ENCODE measurements around the gene OR2V2.
A peak's percentile ranks its signal among the peaks of the same experiment; 100 is the strongest.

OR2V2 gene

DNA sequence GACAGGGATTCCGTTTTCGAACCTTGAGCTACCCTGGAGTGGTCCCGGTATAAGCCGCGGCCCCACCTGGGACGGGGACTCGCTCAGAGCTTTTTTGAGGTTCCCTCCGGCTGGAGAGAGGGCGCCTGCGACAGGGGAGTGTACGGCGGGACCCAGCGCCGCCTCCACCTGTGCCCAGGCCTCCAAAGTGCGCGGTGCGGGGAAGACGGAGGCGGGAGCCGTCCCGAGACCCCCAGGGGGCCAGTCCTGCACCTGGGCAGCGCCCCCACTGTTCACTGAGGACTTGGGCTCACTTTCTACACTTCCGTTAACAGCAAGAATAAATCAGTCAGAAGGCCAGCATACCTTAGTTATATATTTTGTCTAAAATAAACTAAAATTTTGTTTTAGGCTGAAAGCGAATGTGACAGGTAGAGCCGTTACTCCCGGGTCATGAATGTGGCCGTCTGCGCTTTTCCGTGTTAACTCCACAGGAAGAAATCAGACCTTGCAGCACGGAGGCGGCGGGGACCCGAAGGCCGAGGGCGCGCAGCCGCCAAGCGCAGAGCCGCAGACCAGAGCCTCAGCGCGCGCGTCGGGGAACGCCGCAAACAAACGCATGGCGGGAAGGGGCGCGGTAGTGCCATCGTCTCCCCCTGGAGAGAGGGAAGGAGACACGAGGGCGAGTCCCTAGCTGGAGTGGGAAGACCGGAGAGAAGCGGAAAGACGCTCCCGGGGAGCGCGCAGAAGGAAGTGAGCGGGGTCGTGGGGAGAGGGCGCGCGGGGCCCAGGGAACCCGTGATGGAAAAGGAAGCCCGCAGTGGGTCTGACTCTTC lies 43.5 kb downstream of the OR2V2 start:
- peak; percentile 56 for DNase-seq (ENCODE audit: low read depth)

DNA sequence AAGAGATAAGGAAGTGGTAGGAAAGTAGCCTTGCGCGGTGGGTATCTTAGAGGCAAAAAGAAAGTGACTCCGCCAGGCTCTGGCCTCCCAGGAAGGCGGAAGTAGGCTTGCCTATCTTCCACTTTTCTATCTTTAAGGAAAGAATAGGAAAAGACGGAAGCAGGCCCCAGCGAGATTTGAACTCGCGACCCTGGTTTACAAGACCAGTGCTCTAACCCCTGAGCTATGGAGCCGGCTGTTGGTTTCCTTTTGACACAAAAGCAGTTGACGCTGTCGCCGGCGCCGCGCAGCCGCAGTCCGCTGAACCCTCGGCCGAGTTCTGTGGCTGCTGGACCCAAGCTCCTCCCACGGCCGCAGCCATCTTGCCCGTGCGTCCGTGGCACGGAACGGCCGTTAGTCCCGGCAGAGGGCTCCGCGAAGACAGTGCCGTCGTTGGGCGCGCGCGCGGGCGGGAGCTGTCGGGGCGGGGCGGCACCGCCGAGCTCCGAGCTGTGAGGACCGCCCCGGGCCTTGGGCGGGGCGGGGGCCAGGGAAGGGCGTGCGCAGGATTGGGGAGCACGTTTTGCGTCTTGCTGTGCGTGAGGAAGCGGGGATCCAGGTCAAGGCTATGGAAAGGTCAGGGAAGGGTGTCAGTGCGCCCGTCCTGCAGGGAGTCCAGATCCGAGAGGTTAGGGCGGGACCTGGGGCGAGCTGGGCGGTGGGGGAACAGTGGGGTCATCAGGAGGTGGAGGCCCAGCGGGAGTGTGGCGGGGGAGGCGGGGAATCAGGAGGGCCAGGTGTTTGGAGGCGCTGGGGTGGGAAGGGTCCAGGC lies 44.3 kb downstream of the OR2V2 start:
- DNase-seq (ENCODE audit: low read depth) = peak; percentile 96

DNA sequence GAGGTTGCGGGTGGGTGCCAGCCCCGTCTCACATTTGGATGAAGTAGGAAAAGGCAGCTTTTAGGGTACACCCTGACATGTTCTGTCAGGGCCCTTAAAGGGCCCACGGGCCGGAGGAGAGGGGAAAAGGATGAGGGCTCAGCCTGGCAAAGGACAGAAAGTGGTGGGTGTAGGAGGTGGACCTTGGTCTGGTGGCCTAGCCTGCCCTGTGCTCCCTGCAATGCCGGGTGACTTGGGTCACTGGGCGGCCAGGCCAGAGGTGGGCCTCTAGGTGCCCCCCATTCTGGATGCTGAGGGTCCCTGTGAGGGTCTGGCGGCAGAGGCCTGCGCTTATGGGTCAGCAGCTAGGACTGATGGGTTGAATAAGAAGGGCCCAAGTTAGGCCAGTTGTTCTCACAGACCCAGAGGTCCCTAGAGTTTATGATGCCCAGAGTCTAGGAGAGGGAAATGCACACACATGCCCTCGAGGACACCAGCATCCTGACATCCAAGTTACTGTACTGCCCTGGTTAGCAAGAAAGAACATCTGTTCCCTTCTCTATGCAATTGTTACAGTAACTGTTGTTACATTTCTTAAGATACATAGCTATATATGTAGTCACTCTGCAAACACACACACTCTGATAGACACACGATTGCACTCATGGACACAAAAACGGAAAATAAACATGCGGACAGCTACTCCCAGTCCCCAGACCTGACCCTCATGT lies 45.1 kb downstream of the OR2V2 start:
- DNase-seq (ENCODE audit: low read depth) = no peak

DNA sequence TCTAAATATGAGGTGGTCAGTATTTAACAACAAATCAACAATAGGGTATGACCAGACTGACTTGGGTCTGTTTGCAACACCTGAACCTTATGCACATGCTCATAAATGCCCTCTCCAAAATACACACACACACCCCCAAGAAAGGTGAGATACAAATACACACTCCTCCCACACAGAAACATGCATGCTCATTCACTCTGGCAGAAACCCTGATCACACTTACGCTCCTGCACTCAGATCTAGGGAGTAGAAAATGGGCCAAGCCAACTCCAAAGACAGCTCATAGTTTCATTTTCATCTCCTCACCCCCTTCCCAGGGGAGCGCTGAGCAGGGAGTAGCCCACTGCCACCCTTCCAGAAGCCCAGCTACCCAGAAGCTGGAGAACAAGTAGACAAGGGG lies 46.3 kb downstream of the OR2V2 start:
- DNase-seq (ENCODE audit: low read depth) = no peak

DNA sequence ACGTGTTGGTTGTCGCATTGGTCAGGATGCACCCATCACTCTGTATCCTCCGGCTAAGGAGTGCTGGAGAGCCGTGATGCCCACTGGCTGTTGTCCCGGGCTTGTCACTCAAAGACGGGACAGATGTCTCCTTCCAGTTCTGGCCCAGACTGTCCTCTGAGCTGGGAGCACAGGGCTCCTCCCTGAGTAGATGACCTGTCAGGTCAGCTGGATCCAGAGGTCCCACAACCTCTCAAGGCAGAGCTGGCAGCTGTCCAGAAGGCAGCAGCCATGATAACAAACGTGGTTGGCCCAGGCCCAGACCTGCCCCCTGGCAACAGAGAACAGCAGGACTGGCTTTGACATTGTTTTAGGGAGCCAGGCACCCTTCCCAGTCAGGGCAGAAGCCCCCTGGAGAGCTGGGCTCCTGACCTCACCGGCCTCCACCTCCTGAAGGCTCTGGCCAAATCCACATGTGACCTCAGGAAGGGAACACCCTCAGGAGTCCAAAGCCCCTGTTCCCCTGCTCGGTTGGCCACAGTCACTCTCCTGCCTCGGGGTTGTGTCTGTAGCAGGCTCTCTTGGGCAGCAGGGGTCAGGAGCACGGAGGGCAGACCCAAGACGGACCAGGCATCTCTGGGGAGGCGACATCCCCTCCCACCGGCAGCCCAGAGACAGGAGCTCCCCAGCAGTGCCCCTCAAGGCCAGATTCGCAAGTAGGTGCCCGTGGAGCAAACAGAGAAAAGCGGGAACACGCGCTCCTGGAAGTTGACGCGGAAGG lies 47.3 kb downstream of the OR2V2 start:
- DNase-seq (ENCODE audit: low read depth) = no peak

DNA sequence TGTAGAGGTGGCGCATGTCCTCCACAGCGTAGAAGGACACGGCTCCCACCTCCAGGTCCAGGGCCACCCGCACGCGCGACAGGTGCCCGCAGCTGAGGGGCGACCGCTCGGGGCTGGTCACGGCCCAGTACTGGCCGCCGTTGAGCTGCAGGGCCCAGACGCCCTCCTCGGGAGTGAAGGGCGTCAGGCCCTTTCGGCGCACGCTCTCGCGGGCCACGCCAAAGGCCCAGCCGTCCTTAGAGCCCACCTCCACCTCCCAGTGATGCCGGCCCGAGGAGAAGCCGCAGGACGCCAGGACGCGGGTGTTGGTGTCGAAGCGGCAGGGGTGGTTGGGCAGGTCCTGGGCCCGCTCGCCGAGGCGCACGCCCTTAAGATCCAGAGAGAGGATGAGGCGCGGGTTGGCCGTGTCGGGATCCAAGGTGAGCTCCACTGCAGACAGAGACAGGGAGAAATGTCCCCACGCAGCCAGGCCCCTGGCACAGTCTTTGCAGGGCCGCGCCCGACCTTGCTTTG lies 47.9 kb downstream of the OR2V2 start:
- no peak for DNase-seq (ENCODE audit: low read depth)

DNA sequence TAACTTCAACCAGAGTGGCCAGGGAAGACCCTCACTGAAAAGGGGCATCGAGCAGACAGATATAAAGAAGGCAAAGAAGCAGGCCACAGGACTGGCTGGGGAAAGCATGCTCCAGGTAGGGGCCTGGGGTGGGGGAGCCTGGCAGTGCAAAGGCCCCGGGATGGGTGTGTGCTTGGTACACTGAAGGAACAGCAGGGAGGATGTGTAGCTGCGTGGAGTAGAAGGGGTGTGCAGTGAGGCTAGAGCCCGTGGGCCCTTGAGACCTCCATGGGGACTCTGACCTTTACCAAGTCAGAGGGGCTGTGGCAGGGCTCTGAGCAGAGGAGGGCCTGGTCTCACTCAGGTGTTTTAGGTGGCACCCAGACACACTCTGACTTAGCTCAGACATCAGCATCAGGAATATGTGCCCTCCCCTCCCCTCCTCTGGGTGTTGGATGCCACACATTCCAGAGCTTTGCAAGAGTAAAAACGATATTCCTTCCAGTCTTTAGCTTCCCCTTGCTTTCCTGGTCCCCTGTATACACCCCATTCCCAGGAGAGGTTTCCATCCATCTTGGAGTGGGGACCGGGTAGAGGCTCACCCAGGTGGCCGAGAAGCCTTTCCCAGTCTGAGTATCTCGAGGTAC lies 50.1 kb downstream of the OR2V2 start:
- no peak for DNase-seq (ENCODE audit: low read depth)

DNA sequence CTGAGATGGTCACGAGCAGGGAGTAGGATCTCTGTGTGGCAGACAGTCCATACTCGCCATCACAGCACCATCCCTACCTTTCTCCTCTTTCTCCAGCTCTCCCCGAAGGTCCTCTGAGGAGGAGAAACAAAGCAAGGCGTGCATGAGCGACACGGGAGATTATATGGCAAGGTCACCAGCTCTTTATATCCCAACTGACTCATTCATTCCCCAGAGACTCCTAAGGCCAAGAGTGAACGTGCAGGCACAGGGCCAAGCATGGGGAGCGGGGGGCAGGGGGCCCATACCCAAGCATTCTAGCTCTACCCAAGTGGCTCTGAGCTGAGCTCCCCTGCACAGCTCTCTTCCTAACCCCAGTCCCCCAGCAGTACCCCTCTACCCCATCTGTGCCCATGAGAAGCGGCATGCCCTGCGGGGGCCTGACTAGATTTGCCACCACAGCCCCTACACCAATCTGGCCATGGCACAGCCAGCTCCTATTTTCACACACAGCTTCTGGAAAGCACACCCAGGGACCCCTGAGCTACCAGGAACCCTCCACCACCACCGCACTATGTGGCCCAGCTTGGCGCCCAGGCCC lies 50.8 kb downstream of the OR2V2 start:
- no peak for DNase-seq (ENCODE audit: low read depth)

DNA sequence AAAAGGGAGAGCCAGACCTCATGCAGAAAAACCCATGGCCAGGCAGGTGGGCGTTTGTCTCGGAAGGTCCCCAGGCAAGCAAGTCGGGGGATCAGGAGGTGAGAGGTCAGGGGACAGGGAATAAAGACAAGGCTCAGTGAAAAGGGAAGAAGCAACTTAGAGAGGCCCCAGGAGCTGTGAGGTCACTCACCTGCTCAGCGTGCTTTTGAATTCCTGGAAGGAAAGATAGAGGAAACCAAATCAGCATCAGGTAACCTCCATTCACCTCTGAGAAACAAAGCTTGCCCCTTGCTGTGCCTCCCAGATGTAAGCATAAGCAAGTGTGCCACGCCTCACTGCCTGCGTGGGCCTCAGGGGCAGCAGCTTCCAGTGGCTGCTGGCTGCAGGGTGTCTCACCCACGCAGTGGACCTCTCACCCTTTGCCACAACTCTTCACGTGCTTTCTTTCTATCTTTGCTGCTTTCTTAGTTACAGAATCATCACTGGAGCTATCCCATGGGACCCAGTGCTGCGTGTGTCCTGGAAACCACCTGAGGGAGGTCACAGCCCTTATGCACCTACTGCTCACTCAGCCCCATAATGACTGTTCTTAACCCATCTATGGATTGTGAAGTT lies 51.6 kb downstream of the OR2V2 start:
- no peak for DNase-seq (ENCODE audit: low read depth)

DNA sequence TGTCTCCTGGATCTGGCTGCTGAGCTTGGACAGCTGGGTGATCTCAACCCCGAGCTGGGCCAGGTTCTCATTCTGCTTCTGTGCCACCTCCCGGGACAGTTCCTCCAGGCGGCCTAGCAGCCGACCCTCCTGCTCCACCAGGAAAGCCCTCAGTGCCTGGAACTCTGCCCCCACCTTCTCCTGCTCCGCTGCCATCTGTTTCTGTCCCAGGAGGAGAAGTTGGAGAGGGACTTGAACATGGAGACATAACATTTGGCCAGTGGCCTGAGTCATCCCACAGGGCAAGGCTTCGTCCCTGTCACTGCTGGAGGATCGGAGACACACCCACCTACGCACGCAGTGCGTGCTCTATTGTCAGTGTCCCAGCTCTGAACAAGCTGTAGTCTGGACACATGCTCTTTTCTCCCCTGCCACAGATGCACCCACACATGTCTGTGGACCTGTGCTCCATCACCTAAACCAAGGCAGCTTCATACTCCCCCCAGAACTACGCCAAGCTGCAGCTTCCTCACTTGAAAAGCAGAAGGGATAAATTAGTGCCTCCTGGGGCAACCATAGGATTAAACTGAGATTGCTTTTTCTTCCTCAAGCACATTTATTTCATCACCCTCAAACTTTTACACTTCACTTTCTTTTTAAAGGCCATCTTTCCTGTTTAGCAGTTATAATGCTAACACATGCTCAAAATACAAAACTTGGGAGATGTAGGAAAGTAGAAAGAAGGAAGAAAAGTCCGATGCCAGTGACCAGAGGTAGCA lies 52.7 kb downstream of the OR2V2 start:
- no peak for DNase-seq (ENCODE audit: low read depth)

DNA sequence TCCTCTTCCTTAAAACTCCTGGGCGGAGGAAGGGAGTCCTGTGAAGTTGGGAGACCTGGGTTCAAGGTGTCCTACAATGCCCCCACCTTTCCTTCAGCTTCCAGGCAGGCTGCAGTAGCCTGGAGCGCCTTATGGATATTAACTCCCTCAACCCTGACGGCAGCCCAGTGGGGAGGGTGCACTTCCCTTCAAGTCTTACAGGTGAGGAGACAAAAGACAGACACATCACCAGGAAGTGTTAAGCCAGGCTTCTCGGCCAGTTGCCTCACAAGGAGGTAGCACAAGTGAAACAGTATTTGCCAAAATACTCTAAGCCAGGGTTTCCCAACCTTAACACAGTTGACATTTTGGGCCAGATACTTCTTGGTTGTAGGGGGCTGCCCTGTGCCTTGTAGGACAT lies 53.4 kb downstream of the OR2V2 start:
- DNase-seq (ENCODE audit: low read depth) = no peak

DNA sequence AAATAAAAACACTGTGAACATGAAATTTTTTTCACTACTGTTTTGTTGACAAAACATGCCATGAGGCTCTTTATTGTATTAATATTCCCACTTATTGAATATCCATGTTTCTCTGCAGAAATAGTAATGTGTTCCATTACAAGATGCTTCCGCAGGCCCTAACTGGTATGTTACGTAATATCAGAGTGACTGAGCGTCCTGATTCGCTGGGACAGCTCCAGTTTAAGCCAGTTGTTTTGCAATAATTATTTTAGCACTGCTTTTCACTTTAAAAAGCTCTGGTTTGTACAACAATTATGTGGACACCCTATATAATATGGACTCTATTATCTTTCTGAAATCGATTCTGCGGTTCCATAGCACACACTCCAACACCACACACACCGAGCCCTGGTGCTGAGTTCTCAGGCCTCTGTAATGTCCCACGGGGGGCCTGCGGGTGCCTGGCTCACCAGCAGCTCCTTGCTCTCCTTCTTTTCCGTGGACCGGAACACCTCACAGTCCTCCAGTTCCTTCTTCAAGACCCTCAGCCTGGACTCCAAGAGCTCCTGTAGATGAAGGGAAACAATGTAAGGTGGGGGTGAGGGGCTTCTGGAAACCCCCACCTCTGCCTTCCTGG lies 55.8 kb downstream of the OR2V2 start:
- DNase-seq (ENCODE audit: low read depth) = no peak

DNA sequence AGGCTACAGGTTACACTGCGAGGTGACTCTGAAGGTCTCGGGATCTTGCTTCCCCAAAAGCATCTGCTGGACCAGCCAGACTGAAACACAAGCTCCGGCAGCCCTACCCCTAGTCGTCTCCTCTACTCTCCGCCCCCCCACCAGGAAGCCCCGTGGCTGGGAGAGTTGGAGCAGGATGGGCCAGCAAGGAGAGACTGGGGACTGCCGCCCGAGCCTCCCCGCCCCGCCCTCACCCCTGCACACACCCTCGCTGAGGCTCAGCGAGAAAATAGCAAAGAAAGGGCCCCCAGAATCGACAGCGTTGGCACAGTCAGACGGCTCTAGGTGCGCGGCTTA lies 56.4 kb downstream of the OR2V2 start:
- no peak for DNase-seq (ENCODE audit: low read depth)

DNA sequence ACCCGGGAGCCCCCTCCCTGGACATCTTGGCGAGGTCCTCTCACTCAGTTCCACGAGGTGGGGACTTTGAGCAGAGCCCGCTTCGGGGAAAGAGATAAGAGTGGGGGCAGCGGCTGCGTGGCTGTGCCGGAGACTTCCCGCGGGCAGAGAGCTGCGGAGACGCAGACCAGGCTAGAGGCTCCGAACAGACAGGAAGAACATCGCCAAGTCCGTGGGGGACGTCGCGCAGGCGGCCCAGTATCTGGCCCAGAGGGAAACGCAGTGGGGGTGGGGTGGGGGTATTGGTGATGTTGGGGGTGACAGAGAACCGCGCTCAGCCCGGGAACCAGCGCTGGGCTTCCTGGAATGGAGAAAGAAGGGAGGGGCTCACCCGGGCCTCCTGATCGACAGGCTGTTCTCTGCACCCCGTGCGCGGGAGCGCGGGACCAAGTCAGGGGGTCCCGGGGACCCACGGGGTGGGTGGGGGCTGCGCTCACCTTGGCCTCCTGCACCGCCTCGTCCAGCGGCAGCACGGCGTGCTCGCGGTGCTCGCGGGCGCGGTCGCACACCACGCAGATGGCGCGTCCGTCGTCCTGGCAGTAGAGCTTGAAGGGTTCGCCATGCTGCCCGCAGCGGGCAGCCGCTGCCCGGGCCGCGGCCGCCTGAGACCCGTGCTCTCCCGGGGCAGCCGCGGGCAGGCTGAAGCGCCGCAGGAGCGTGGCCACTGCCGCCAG lies 56.9 kb downstream of the OR2V2 start:
- DNase-seq (ENCODE audit: low read depth) = peak; percentile 34

DNA sequence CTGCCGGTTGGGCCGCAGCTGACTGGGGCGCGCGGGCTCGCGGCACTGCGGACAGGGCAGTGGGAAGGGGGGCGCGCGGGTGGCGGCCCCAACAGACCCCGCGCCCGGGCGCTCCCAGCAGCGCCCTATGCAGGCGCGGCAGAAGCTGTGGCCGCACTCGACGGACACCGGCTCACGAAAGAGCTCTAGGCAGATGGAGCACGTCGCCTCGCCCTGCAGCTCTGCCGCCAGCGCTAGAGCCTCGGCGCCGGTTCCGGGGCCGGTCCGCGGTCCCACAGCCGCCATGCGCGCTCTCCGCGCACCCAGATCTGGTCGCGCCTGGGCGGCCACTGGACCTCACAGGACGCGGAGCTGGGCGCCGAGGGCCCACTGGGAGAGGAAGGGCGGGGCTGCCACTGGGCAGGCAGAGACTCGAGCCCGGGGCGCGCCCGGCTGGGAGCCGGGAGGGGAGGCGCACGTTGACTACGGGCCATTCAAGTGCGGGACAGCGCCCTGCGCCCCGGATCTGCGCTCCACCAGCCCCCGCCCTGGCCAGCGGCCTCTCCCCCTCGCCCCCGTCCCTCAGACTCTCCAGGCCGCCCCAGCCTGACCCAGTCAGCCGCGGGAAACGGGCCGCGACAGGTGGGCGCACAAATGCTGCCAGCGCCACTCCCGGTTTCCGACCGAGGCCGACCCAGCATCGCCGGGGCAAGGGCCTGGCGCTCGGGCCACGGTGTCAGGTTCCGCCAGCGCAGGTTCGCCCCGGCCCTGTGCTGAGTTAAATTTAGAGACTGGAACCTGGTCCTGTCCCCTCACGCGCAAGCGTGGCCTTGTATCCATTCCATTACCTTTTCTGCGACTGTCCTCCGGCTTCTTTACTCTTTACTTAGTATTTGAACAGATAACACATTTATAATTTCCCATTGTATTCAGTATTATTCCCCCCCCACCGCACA lies 57.7 kb downstream of the OR2V2 start, which contains the start of gene TRIM7:
Gene TRIM7, minus strand, starts transcription at position 371 of the 935 bp plus-strand sequence. Its CDS starts 86 bp downstream, at position 285.
- peak; percentile 60 for DNase-seq (ENCODE audit: low read depth)

DNA sequence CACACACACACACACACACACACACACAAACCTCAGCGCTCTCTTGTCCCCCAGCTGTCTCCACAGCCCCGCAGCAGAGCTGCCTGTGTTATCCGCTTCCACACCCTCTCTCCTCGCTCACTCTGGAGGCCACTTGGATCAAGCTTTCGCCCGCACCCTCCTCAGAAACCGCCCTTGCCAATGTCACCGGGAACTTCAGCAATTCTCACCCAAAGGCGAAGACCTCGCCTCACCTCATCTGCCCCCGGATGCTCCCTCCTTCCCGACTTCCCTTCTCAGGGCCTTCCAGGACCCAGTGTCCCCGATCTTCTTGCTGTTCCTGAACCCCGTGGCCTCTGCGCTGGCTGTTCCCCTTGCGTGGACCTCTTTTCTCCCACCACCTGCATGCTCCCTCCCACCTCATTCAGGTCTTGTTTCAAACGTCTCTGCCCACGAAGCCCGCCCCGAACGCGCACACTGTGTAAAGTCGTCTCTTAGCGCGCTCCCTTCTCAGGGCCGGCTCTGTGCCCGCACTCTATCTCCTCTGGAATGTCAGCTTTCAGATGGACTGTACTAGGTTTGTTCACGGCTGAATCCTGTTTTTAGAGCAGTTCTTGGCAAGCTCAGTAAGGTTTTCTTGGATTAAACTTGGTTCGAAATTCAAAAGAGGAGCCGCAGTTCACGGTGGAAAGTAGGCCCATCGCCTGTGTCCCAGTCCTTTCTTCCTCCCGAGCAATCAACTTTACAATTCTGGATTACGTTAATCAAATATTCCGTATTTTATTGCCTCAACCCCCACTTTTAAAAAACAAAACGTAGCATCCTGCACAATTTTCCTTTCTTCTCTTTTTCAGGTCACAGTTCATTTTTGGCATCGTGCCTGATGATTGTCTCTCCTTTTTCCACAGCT lies 58.6 kb downstream of the OR2V2 start:
- peak; percentile 33 for DNase-seq (ENCODE audit: low read depth)

All from ELR (cell line).